AG04449 (cell line): ENCODE data around the gene PAPOLG.

Experiments used
- CTCF ChIA-PET: fragments of 350-600 bp; formaldehyde crosslinking; extraction: SDS; loops from one replicate; lab custom pipeline; 2021; ENCODE audit warnings: antibody characterized with exemption; lab: Yijun Ruan, JAX
- POLR2A ChIA-PET: fragments of 400-600, 350-600 bp; formaldehyde crosslinking; extraction: SDS; loops from one replicate; lab custom pipeline; 2020; ENCODE audit warnings: antibody characterized with exemption, inconsistent platforms; lab: Yijun Ruan, JAX
- DNase-seq: peaks from one replicate; pipeline ENCODE4 v3.0.0-alpha.2; 2010; ENCODE audit warnings: low read depth, low spot score
- H3K4me3 ChIP-seq: 2 replicates; pipeline ENCODE4 v1.5.1; 2011; ENCODE audit warnings: low read depth, mild to moderate bottlenecking, control low read depth, low read length
- CTCF ChIP-seq: IDR thresholded peaks from one replicate; pipeline ENCODE4 v1.5.1; 2011; ENCODE audit warnings: mild to moderate bottlenecking, moderate library complexity, low read length, control low read depth, inconsistent platforms; ENCODE audit not compliant: insufficient read depth; ENCODE audit errors: missing control alignments

The PAPOLG gene

GRCh38 chr2:60759654-60760053, 3.6 kb downstream of the PAPOLG start:
- POLR2A ChIA-PET, result no interaction called here
- CTCF ChIA-PET, result interaction anchor here (1.0 kb wide), 2 partner anchors 14 to 243 kb away, joined by 3 to 4 read pairs; no protein-coding TSS in a partner anchor
- no peak for TF ChIP-seq CTCF
- H3K4me3 ChIP-seq, result no peak overlapping the region
- DNase-seq, result no peak

GRCh38 chr2:60764736-60765534, 8.9 kb downstream of the PAPOLG start:
- no peak for TF ChIP-seq CTCF
- ChIA-PET POLR2A (no interaction called here), CTCF (no interaction called here)
- no peak overlapping the region for H3K4me3 ChIP-seq
- no peak for DNase-seq

GRCh38 chr2:60766283-60766682, 10.2 kb downstream of the PAPOLG start:
- CTCF ChIA-PET, result interaction anchor here (1.2 to 1.8 kb wide), 4 partner anchors 10 to 234 kb away, joined by 3 to 8 read pairs (median 6); partner anchors contain the start of gene PAPOLG
- TF ChIP-seq CTCF, result no peak
- POLR2A ChIA-PET, result interaction anchor here (0.8 kb wide), 1 partner anchor 9 kb away, joined by 3 read pairs; no protein-coding TSS in a partner anchor
- DNase-seq, result no peak
- H3K4me3 ChIP-seq, result no peak overlapping the region

- H3K4me3 ChIP-seq, result no peak overlapping the region
- TF ChIP-seq CTCF, result no peak
- DNase-seq, result no peak
- ChIA-PET POLR2A (no interaction called here), CTCF (interaction anchor here (0.7 kb wide), 1 partner anchor 30 kb away, joined by 3 read pairs; no protein-coding TSS in a partner anchor)
Measured at GRCh38 chr2:60771508-60771907, 15.4 kb downstream of the PAPOLG start.

- DNase-seq, result no peak
- POLR2A ChIA-PET, result no interaction called here
- TF ChIP-seq CTCF, result no peak
- CTCF ChIA-PET, result no interaction called here
- no peak overlapping the region for H3K4me3 ChIP-seq
Measured at GRCh38 chr2:60775048-60775639, 19.1 kb downstream of the PAPOLG start.

GRCh38 chr2:60778352-60778751, 22.3 kb downstream of the PAPOLG start:
- DNase-seq, result no peak
- ChIA-PET CTCF (interaction anchor here (1.5 kb wide), 1 partner anchor 220 kb away, joined by 5 read pairs; no protein-coding TSS in a partner anchor), POLR2A (no interaction called here)
- no peak for TF ChIP-seq CTCF
- H3K4me3 ChIP-seq, result no peak overlapping the region
